ENCODE data around the gene GREB1.

DNA sequence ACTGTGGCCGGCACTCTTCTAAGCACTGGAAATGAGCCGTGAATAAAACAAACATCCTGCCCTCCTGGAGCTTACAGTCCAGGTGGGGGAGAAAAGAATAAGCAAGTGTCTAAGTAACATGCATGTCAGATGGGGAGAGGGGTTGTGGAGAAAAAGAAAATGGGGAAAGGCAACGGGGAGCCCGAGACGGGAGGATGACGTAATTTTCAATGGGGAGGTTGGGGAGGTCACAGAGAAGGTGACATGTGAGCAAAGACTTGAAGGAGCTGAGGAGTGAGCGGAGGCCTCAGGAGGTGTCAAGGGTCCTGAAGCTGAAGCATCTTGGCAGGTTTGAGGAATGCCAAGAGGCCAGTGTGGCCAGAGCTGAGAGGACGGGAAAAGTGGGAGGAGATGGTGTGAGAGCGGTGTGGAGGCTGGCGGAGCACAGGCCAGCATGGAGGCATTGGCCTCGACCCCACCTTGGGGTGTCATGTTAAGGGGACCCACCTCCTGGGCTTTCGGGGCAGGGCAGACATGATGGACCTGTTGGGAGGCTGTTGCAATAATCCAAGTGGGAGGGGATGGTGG, 151.1 kb downstream of the GREB1 start:
- TF ChIP-seq CEBPB (IDR thresholded peaks at IDR 0.05) (no peak), ZBTB7A (IDR thresholded peaks at IDR 0.05; ENCODE audit: low read depth) (no peak), FOXM1 (IDR thresholded peaks at IDR 0.05; ENCODE audit: borderline replicate concordance, low read depth) (no peak), TEAD4 (IDR thresholded peaks at IDR 0.05) (no peak), TAF1 (IDR thresholded peaks at IDR 0.05; ENCODE audit: low read depth) (no peak), EGR1 (IDR thresholded peaks at IDR 0.05) (no peak), RAD21 (IDR thresholded peaks at IDR 0.05; ENCODE audit: low read depth) (no peak), EP300 (IDR thresholded peaks at IDR 0.05; ENCODE audit: borderline replicate concordance) (no peak), YY1 (IDR thresholded peaks at IDR 0.05; ENCODE audit: low read depth) (no peak)
- TF ChIP-seq, protein P1, sequence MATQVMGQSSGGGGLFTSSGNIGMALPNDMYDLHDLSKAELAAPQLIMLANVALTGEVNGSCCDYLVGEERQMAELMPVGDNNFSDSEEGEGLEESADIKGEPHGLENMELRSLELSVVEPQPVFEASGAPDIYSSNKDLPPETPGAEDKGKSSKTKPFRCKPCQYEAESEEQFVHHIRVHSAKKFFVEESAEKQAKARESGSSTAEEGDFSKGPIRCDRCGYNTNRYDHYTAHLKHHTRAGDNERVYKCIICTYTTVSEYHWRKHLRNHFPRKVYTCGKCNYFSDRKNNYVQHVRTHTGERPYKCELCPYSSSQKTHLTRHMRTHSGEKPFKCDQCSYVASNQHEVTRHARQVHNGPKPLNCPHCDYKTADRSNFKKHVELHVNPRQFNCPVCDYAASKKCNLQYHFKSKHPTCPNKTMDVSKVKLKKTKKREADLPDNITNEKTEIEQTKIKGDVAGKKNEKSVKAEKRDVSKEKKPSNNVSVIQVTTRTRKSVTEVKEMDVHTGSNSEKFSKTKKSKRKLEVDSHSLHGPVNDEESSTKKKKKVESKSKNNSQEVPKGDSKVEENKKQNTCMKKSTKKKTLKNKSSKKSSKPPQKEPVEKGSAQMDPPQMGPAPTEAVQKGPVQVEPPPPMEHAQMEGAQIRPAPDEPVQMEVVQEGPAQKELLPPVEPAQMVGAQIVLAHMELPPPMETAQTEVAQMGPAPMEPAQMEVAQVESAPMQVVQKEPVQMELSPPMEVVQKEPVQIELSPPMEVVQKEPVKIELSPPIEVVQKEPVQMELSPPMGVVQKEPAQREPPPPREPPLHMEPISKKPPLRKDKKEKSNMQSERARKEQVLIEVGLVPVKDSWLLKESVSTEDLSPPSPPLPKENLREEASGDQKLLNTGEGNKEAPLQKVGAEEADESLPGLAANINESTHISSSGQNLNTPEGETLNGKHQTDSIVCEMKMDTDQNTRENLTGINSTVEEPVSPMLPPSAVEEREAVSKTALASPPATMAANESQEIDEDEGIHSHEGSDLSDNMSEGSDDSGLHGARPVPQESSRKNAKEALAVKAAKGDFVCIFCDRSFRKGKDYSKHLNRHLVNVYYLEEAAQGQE (IDR thresholded peaks at IDR 0.05; ENCODE audit: low read depth), result no peak
- TF ChIP-seq, protein P2, sequence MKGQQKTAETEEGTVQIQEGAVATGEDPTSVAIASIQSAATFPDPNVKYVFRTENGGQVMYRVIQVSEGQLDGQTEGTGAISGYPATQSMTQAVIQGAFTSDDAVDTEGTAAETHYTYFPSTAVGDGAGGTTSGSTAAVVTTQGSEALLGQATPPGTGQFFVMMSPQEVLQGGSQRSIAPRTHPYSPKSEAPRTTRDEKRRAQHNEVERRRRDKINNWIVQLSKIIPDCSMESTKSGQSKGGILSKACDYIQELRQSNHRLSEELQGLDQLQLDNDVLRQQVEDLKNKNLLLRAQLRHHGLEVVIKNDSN (IDR thresholded peaks at IDR 0.05), result no peak
